ENCODE measurements around the gene NMRK2.

DNA sequence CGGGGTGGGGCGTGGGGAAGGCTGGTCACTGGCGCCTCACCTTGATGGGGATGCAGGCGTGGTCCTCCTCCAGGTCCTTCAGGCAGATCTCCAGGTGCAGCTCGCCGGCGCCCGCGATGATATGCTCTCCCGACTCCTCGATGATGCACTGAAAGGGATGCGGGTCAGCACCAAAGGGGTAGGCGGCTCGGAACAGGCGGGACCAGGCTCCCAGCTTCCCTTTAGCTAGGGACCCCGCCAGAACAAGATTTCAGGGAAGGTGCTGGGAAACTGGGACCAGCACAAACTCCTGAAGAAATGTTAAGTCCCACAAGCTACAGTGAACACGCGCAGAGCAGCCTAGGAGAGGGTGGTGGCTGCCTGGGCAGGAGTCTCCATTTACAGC is 46.4 kb downstream of the NMRK2 start:
- TF ChIP-seq, protein P1, sequence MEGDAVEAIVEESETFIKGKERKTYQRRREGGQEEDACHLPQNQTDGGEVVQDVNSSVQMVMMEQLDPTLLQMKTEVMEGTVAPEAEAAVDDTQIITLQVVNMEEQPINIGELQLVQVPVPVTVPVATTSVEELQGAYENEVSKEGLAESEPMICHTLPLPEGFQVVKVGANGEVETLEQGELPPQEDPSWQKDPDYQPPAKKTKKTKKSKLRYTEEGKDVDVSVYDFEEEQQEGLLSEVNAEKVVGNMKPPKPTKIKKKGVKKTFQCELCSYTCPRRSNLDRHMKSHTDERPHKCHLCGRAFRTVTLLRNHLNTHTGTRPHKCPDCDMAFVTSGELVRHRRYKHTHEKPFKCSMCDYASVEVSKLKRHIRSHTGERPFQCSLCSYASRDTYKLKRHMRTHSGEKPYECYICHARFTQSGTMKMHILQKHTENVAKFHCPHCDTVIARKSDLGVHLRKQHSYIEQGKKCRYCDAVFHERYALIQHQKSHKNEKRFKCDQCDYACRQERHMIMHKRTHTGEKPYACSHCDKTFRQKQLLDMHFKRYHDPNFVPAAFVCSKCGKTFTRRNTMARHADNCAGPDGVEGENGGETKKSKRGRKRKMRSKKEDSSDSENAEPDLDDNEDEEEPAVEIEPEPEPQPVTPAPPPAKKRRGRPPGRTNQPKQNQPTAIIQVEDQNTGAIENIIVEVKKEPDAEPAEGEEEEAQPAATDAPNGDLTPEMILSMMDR (conservative IDR thresholded peaks at IDR 0.05; ENCODE audit: low read length): no peak
- TF ChIP-seq EZH2phosphoT487 (IDR thresholded peaks at IDR 0.05; ENCODE audit: borderline replicate concordance): no peak

All from Loucy (cell line).